Thyroid gland (tissue), 4 donors: ENCODE results near the gene TANC1.

Source experiments
- CTCF ChIP-seq, 6 experiments: fragments of 200-600 bp in 3 of 6; fragments of 450-650 bp in 3 of 6; sonication (generic) in 3 of 6; IDR thresholded peaks; one replicate each; pipeline ENCODE4 v1.5.1; 2016 to 2019; ENCODE audit warnings: antibody characterized with exemption in 6 of 6, mild to moderate bottlenecking in 2 of 6, inconsistent platforms in 1 of 6, moderate library complexity in 1 of 6
- POLR2A ChIP-seq, 2 donors: fragments of 450-650 bp; IDR thresholded peaks; one replicate each; pipeline ENCODE4 v1.6.1; 2017; ENCODE audit warnings: antibody characterized with exemption in 2 of 2, mild to moderate bottlenecking in 2 of 2, moderate library complexity in 1 of 2

- TF ChIP-seq CTCF (IDR thresholded peaks at IDR 0.05) (no peak), POLR2A (IDR thresholded peaks at IDR 0.05) (no peak)
These were observed 180.5 kb downstream of the TANC1 start for GRCh38 chr2:159148901-159149300.
